OCI-LY7 (cell line): ENCODE results near the gene VWA8.

Experiments
- EZH2phosphoT487 ChIP-seq: fragments of 200-600 bp; sonication (generic); IDR thresholded peaks from 2 replicates; pipeline ENCODE4 v1.6.1; 2018; ENCODE audit warnings: low read depth, borderline replicate concordance, mild to moderate bottlenecking, mixed run types, antibody characterized with exemption, low read length, moderate library complexity, mixed read lengths
- TF ChIP-seq, protein P1 (sequence below): fragments of 200-600 bp; sonication (generic); conservative IDR thresholded peaks from 2 replicates; pipeline ENCODE4 v1.5.1; 2014; ENCODE audit warnings: mild to moderate bottlenecking, antibody characterized with exemption, low read length, moderate library complexity, mixed read lengths

DNA sequence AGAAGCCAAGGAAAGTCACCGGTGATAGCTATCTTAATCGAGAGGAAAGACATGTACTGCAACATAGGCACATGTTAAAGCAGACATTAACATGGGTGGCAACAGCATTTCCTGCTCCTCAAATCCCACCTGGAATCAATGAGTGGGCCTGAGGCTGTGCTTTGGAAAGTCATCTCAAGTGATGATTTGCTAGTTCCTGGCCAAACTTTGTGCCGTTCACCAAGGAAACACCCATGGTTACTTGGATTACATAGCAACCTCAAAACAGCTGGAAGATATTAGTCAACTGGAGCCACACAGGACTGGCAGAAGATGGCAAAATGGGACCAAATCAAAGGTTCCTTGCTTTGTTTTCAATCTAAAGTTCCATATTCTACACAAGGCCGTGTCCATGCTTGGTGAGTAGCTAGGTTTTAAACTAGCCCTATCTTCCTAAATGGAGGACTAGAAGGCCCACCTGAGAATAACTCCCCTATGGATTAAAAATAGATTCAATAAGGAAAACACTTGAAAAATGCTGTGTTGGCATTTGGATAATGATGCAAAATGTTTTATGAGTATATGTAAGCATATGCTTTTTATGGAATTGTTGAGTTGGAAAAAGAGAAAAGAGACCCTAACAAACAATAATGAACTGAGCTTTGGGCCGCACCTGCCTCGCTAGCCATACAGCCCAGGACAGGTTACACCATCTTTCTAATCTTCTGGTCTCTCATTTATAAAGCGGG is 359.0 kb downstream of the VWA8 start:
- TF ChIP-seq, protein P1, sequence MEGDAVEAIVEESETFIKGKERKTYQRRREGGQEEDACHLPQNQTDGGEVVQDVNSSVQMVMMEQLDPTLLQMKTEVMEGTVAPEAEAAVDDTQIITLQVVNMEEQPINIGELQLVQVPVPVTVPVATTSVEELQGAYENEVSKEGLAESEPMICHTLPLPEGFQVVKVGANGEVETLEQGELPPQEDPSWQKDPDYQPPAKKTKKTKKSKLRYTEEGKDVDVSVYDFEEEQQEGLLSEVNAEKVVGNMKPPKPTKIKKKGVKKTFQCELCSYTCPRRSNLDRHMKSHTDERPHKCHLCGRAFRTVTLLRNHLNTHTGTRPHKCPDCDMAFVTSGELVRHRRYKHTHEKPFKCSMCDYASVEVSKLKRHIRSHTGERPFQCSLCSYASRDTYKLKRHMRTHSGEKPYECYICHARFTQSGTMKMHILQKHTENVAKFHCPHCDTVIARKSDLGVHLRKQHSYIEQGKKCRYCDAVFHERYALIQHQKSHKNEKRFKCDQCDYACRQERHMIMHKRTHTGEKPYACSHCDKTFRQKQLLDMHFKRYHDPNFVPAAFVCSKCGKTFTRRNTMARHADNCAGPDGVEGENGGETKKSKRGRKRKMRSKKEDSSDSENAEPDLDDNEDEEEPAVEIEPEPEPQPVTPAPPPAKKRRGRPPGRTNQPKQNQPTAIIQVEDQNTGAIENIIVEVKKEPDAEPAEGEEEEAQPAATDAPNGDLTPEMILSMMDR = no peak
- TF ChIP-seq EZH2phosphoT487 = no peak
